Stomach (tissue), 9 donors: ENCODE measurements around the gene C17orf113. TPM values are rescaled to one million over a fixed set of nuclear protein-coding genes. Genes with fewer than 3 reads are reported as not detected.

Experiments
- DNase-seq, 2 donors: peaks; one replicate each; pipeline versions ENCODE4 v3.0.0 to v3.0.0-alpha.2; 2013 to 2019
- H3K27ac ChIP-seq, 5 donors: fragments of 200-600 bp in 4 of 5; sonication (generic) in 4 of 5; one replicate each; pipeline ENCODE4 v1.5.1; 2013 to 2019; ENCODE audit warnings: mild to moderate bottlenecking in 1 of 5, moderate library complexity in 1 of 5
- H3K27me3 ChIP-seq, 3 donors: fragments of 200-600 bp; sonication (generic); one replicate each; pipeline ENCODE4 v1.5.1; 2017 to 2019; ENCODE audit warnings: mixed run types in 1 of 3
- H3K36me3 ChIP-seq, 4 donors: fragments of 200-600 bp; sonication (generic); 1 replicate in 3 of 4; 2 replicates in 1 of 4; pipeline ENCODE4 v1.5.1; 2016 to 2019
- H3K4me1 ChIP-seq, 4 donors: fragments of 200-600 bp; sonication (generic); one replicate each; pipeline ENCODE4 v1.5.1; 2016 to 2019
- H3K4me3 ChIP-seq, 4 donors: fragments of 200-600 bp; sonication (generic) in 3 of 4; one replicate each; pipeline ENCODE4 v1.5.1; 2016 to 2019; ENCODE audit warnings: mild to moderate bottlenecking in 1 of 4
- H3K9me3 ChIP-seq, 4 donors: fragments of 200-600 bp; sonication (generic); one replicate each; pipeline ENCODE4 v1.5.1; 2016 to 2019
- EP300 ChIP-seq: sonication (generic); formaldehyde crosslinking; IDR thresholded peaks from one replicate; pipeline ENCODE4 v1.6.1; 2017; ENCODE audit warnings: antibody characterized with exemption
- POLR2A ChIP-seq, 4 donors: fragments of 450-650 bp; IDR thresholded peaks; one replicate each; pipeline ENCODE4 v1.6.1; 2016; ENCODE audit warnings: antibody characterized with exemption in 4 of 4, control low read depth in 2 of 4, mild to moderate bottlenecking in 1 of 4, moderate library complexity in 1 of 4
- POLR2AphosphoS5 ChIP-seq, 3 donors: sonication (generic); formaldehyde crosslinking; IDR thresholded peaks; one replicate each; pipeline ENCODE4 v1.6.1; 2016; ENCODE audit warnings: antibody characterized with exemption in 3 of 3
- WGBS, 5 donors: extraction: QIAGEN DNeasy Blood & Tissue Kit in 3 of 5; methylation state at CpG; one replicate each; pipeline versions ENCODE4 v1.1.5 to v1.1.7; 2013 to 2018; 5-methylcytosine and 5-hydroxymethylcytosine counted together
- intact Hi-C: fragments of 100-400 bp; cut with DNase I; formaldehyde crosslinking; loops from one replicate; pipeline ENCODE4 v1.15.1; 2023; ENCODE audit warnings: low total_unique reads
- polyA plus RNA-seq, 3 donors: library from polyadenylated mRNA; stranded (reverse); fragments of 200-250 nt; gene quantifications; one replicate each; pipeline ENCODE4 v1.2.3, GENCODE V29; 2013
- total RNA-seq, 5 donors: library from RNA; depleted of rRNA; stranded (reverse); fragments of >200 nt; gene quantifications; one replicate each; pipeline versions ENCODE4 v1.1.0 to v1.2.3, GENCODE V29; 2014 to 2016
- TF ChIP-seq, protein P1 (sequence below), 7 experiments: fragments of 450-650 bp in 4 of 7; fragments of 200-600 bp in 3 of 7; sonication (generic) in 3 of 7; IDR thresholded peaks; one replicate each; pipeline ENCODE4 v1.5.1; 2016 to 2019; ENCODE audit warnings: antibody characterized with exemption in 7 of 7, control low read depth in 2 of 7, mild to moderate bottlenecking in 1 of 7
- donor health status: healthy with polysubstance abuse.
- donor health status: Bipolar disorder and iron deficiency.
- donor health status: healthy.

The C17orf113 gene
- total and polyA plus RNA-seq, 8 donors = 0.31 to 5.2 (median 1.4) TPM; not detected in 2

- TF ChIP-seq EP300 = no peak
- no peak for TF ChIP-seq POLR2A (IDR thresholded peaks at IDR 0.05)
- TF ChIP-seq, protein P1, sequence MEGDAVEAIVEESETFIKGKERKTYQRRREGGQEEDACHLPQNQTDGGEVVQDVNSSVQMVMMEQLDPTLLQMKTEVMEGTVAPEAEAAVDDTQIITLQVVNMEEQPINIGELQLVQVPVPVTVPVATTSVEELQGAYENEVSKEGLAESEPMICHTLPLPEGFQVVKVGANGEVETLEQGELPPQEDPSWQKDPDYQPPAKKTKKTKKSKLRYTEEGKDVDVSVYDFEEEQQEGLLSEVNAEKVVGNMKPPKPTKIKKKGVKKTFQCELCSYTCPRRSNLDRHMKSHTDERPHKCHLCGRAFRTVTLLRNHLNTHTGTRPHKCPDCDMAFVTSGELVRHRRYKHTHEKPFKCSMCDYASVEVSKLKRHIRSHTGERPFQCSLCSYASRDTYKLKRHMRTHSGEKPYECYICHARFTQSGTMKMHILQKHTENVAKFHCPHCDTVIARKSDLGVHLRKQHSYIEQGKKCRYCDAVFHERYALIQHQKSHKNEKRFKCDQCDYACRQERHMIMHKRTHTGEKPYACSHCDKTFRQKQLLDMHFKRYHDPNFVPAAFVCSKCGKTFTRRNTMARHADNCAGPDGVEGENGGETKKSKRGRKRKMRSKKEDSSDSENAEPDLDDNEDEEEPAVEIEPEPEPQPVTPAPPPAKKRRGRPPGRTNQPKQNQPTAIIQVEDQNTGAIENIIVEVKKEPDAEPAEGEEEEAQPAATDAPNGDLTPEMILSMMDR (IDR thresholded peaks at IDR 0.05) = no peak
- WGBS, 5 donors = 59 to 65% (median 59%) methylated on average over 6 of the region's 6 CpGs
- Histone ChIP-seq H3K27me3 (peaks cover 0 to 14% (median 0%) of the 10 kb centered on the region in 3 donors), H3K9me3 (no peaks in the 10 kb centered on the region), H3K4me3 (no peak overlapping the region), H3K36me3 (no peaks in the 10 kb centered on the region), H3K27ac (no peak overlapping the region), H3K4me1 (peaks cover 0 to 4% (median 0%) of the 10 kb centered on the region in 4 donors)
- DNase-seq = no peak
- intact Hi-C loops = no loop called here
Measured at GRCh38 chr17:42031584-42031983, 18.8 kb downstream of the C17orf113 start.

DNA sequence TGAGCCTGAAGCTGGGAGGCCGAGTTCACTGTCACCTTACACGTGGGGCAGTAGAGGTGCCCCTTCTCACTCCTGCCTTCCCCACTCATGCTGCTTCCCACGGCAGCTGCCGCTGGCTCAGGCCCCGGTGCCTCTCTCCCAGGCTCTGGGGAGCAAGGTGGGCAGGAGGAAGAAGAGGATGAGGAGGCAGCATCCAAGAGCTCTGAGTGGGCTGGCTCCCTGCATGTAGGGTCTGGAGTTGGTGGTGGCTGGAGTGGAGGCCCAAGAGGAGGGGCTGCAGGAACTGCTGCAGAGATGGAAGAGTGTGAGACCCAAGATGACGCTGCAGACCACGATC is 21.6 kb downstream of the C17orf113 start:
- Histone ChIP-seq H3K9me3 (no peaks in the 10 kb centered on the region), H3K27ac (no peak overlapping the region), H3K27me3 (peaks cover 0 to 14% (median 0%) of the 10 kb centered on the region in 3 donors), H3K4me1 (peaks cover 16 to 23% (median 17%) of the 10 kb centered on the region in 4 donors), H3K36me3 (peaks cover 4 to 8% (median 7%) of the 10 kb centered on the region in 4 donors), H3K4me3 (no peak overlapping the region)
- intact Hi-C loops = loop anchor here (5.0 kb wide), 1 partner anchor 66 kb away; no protein-coding TSS in a partner anchor
- 69 to 76% (median 73%) methylated on average over 5 to 7 of the region's 7 CpGs for WGBS, 5 donors
- TF ChIP-seq POLR2AphosphoS5 (IDR thresholded peaks at IDR 0.05) (no peak), EP300 (no peak), POLR2A (IDR thresholded peaks at IDR 0.05) (no peak)
- TF ChIP-seq, protein P1 (IDR thresholded peaks at IDR 0.05) = peak in 1 of 7 experiments; percentile 3
- DNase-seq = no peak

GRCh38 chr17:42027961-42028790 is 22.2 kb downstream of the C17orf113 start:
- no peak overlapping the region for H3K4me3 ChIP-seq
- no peak for TF ChIP-seq POLR2AphosphoS5 (IDR thresholded peaks at IDR 0.05)
- TF ChIP-seq, protein P1 (IDR thresholded peaks at IDR 0.05) = peak in 2 of 7 experiments; percentile 15 to 21
- intact Hi-C loops = loop anchor here (5.0 kb wide), 1 partner anchor 66 kb away; no protein-coding TSS in a partner anchor
- H3K9me3 ChIP-seq = no peaks in the 10 kb centered on the region
- WGBS, 5 donors = 45 to 58% (median 48%) methylated on average over 18 to 19 of the region's 19 CpGs
- no peak overlapping the region for H3K27ac ChIP-seq
- H3K27me3 ChIP-seq = peaks cover 0 to 14% (median 0%) of the 10 kb centered on the region in 3 donors
- DNase-seq = peak in 1 of 2 donors; percentile 54
- H3K4me1 ChIP-seq = peaks cover 16 to 29% (median 18%) of the 10 kb centered on the region in 4 donors
- peaks cover 10 to 13% (median 13%) of the 10 kb centered on the region in 4 donors for H3K36me3 ChIP-seq

DNA sequence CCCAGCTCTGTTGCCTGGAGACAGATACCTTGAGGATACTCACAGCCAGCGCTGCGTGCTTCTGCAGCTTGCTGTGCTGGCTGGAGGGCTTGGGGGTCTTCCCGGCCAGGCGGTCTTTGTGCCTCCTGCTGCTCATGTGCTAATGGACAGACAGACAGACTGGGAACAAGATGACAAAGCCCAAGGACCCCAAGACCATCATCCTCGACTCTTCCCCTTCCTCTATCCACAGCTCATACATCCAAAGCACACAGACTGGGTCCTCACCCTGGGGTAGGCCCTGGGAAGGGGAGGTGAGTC is 22.9 kb downstream of the C17orf113 start:
- peaks cover 17 to 20% (median 19%) of the 10 kb centered on the region in 4 donors for H3K36me3 ChIP-seq
- H3K9me3 ChIP-seq = no peaks in the 10 kb centered on the region
- H3K4me1 ChIP-seq = peaks cover 16 to 35% (median 18%) of the 10 kb centered on the region in 4 donors
- H3K27ac ChIP-seq = no peak overlapping the region
- H3K4me3 ChIP-seq = no peak overlapping the region
- intact Hi-C loops = loop anchor here (5.0 kb wide), 1 partner anchor 65 kb away; no protein-coding TSS in a partner anchor
- peaks cover 0 to 14% (median 0%) of the 10 kb centered on the region in 3 donors for H3K27me3 ChIP-seq
- WGBS, 5 donors = 65 to 87% (median 70%) methylated on average over 4 to 5 of the region's 5 CpGs
- TF ChIP-seq POLR2A (IDR thresholded peaks at IDR 0.05) (no peak), EP300 (no peak), POLR2AphosphoS5 (IDR thresholded peaks at IDR 0.05) (no peak)
- TF ChIP-seq, protein P1 (IDR thresholded peaks at IDR 0.05) = no peak
- DNase-seq = no peak
